ENCODE measurements around the gene ASB10. TPM values are rescaled to one million over a fixed set of nuclear protein-coding genes. Genes with fewer than 3 reads are reported as not detected.
A peak's percentile ranks its signal among the peaks of the same experiment; 100 is the strongest.

Gene ASB10
- total and polyA plus RNA-seq, 2 of the 8 experiments (the other 6 are each of a cell fraction or from before 2014, with no cell fraction given), result not detected

GRCh38 chr7:151140826-151141225 is 46.2 kb downstream of the ASB10 start:
- H3K4me3 ChIP-seq (ENCODE audit: extremely low read depth in 1 of 4, insufficient read depth in 2 of 4, low read depth in 3 of 4, low read length in 4 of 4), result no peak overlapping the region
- H3K56ac ChIP-seq (replicated peaks; ENCODE audit: insufficient read length, low read depth, low read length), result no peak overlapping the region
- no peak overlapping the region for H2BK12ac ChIP-seq (ENCODE audit: low read depth, low read length)
- no peak overlapping the region for H2BK5ac ChIP-seq (ENCODE audit: low read depth, low read length)
- no peaks in the 10 kb centered on the region for H3K79me2 ChIP-seq (ENCODE audit: control insufficient read depth in 1 of 2, insufficient read depth in 2 of 2, low read length in 2 of 2)
- H2AFZ ChIP-seq (ENCODE audit: low read length), result no peak overlapping the region
- H3K4me2 ChIP-seq (ENCODE audit: insufficient read depth in 1 of 2, low read depth in 2 of 2, low read length in 2 of 2), result no peak overlapping the region
- ChIA-PET CTCF (ENCODE audit: partially characterized antibody) (interaction anchor here (0.5 to 18.9 kb wide), 9 partner anchors 10 to 243 kb away, joined by 3 to 197 read pairs (median 8); partner anchors contain the start of gene GBX1), POLR2A (ENCODE audit: partially characterized antibody) (no interaction called here)
- peak overlapping the region in 1 of 4 experiments; percentile 17; a peak in 1 of 7 replicates for H3K9ac ChIP-seq (replicated peaks in 1 of 4; ENCODE audit: extremely low read depth in 1 of 4, low read depth in 3 of 4, low read length in 3 of 4)
- no peak overlapping the region for H3K4ac ChIP-seq (replicated peaks; ENCODE audit: insufficient read length, low read depth, low read length)
- no peaks in the 10 kb centered on the region for H3K9me3 ChIP-seq (ENCODE audit: insufficient read depth in 2 of 2, low read depth in 1 of 2, low read length in 1 of 2)
- peaks cover 0 to 1% (median 0%) of the 10 kb centered on the region in 4 experiments; a peak in 1 of 7 replicates for H3K27me3 ChIP-seq (replicated peaks in 1 of 4; ENCODE audit: control insufficient read depth in 3 of 4, extremely low read depth in 1 of 4, insufficient read depth in 3 of 4, low read length in 3 of 4)
- H3K14ac ChIP-seq (ENCODE audit: insufficient read length), result no peak overlapping the region
- H3K27ac ChIP-seq (ENCODE audit: low read depth, low read length), result no peak overlapping the region
- H3K23me2 ChIP-seq (ENCODE audit: low read depth, low read length), result no peaks in the 10 kb centered on the region; the same call in 1 of the 2 replicates
- peaks cover 12% of the 10 kb centered on the region in 2 experiments for H4K20me1 ChIP-seq (replicated peaks in 1 of 2; ENCODE audit: control insufficient read depth in 1 of 2, insufficient read depth in 2 of 2, low read length in 2 of 2)
- peaks cover 7 to 34% (median 20%) of the 10 kb centered on the region in 4 experiments for H3K4me1 ChIP-seq (replicated peaks in 1 of 4; ENCODE audit: control insufficient read depth in 3 of 4, insufficient read depth in 4 of 4, low read length in 3 of 4)
- no peaks in the 10 kb centered on the region for H3K79me1 ChIP-seq (ENCODE audit: low read depth, low read length)
- no peak overlapping the region for H2BK20ac ChIP-seq (ENCODE audit: low read length)
- H2BK15ac ChIP-seq (ENCODE audit: low read length), result no peak overlapping the region
- H3K18ac ChIP-seq (ENCODE audit: extremely low read depth, low read length), result no peak overlapping the region
- no peak overlapping the region for H4K5ac ChIP-seq (ENCODE audit: insufficient read length, low read depth, low read length)
- 84% methylated on average over 7 of the region's 7 CpGs; no CpG with 5 or more reads in 1 of the 2 experiments for WGBS, 2 experiments (ENCODE audit: extremely low coverage in 1 of 2, insufficient coverage in 1 of 2, insufficient read length in 1 of 2, insufficient replicate concordance in 2 of 2, low coverage in 1 of 2, low lambda C conversion rate in 2 of 2, missing lambda C conversion rate in 1 of 2)
- H3K23ac ChIP-seq (ENCODE audit: insufficient read length), result no peak overlapping the region
- H3K36me3 ChIP-seq (ENCODE audit: control insufficient read depth in 2 of 4, insufficient read depth in 4 of 4, low read length in 3 of 4), result no peaks in the 10 kb centered on the region; a peak in 2 of 8 replicates
- FAIRE-seq, result no peak
- no peak for DNase-seq (ENCODE audit: low read depth in 1 of 2, low spot score in 2 of 2)
- H4K8ac ChIP-seq (ENCODE audit: extremely low read depth, insufficient read depth, low read length), result no peak overlapping the region
- no peak overlapping the region for H4K91ac ChIP-seq (replicated peaks; ENCODE audit: insufficient read length, low read length)
- no peak overlapping the region for H2AK5ac ChIP-seq (ENCODE audit: low read depth, low read length)
- no peak overlapping the region for H2BK120ac ChIP-seq (replicated peaks; ENCODE audit: low read depth, low read length)
- TF ChIP-seq ATF2 (IDR thresholded peaks at IDR 0.05; ENCODE audit: low read length), result no peak
- no peak for TF ChIP-seq SIN3A (conservative IDR thresholded peaks at IDR 0.05 in 1 of 2, IDR thresholded peaks at IDR 0.05 in 1 of 2; ENCODE audit: low read depth in 1 of 2, low read length in 2 of 2)
- TF ChIP-seq SIX5 (IDR thresholded peaks at IDR 0.05; ENCODE audit: low read depth, low read length), result no peak
- no peak for TF ChIP-seq CHD1 (IDR thresholded peaks at IDR 0.05; ENCODE audit: low read depth, low read length)
- no peak for TF ChIP-seq CHD2 (IDR thresholded peaks at IDR 0.05; ENCODE audit: low read length)
- TF ChIP-seq TEAD4 (IDR thresholded peaks at IDR 0.05; ENCODE audit: low read depth, low read length), result no peak
- no peak for TF ChIP-seq SP2 (IDR thresholded peaks at IDR 0.05; ENCODE audit: low read length)
- no peak for TF ChIP-seq POU5F1 (IDR thresholded peaks at IDR 0.05; ENCODE audit: low read depth, low read length)
- no peak for TF ChIP-seq PHF8 (conservative IDR thresholded peaks at IDR 0.05; ENCODE audit: low read depth, low read length)
- no peak for TF ChIP-seq RXRA (IDR thresholded peaks at IDR 0.05; ENCODE audit: insufficient read depth, low read depth, low read length)
- TF ChIP-seq SP4 (IDR thresholded peaks at IDR 0.05; ENCODE audit: low read length), result no peak
- TF ChIP-seq RAD21 (IDR thresholded peaks at IDR 0.05 in 1 of 2, conservative IDR thresholded peaks at IDR 0.05 in 1 of 2; ENCODE audit: low read depth in 2 of 2, low read length in 2 of 2), result no peak
- TF ChIP-seq GABPA (IDR thresholded peaks at IDR 0.05; ENCODE audit: borderline replicate concordance, insufficient read depth, low read length), result no peak
